NCI-H446 (cell line): ENCODE data around the gene RPL36A.
A peak's percentile ranks its signal among the peaks of the same experiment; 100 is the strongest.

Experiments
- DNase-seq, 2 experiments: peaks; one replicate each; lab custom pipeline; 2025; lab: John Stamatoyannopoulos, UW

Gene RPL36A

GRCh38 chrX:101393530-101394305 lies 2.9 kb downstream of the RPL36A start:
- DNase-seq = no peak

- DNase-seq = no peak
Measured at GRCh38 chrX:101394372-101394771, 3.6 kb downstream of the RPL36A start.

DNA sequence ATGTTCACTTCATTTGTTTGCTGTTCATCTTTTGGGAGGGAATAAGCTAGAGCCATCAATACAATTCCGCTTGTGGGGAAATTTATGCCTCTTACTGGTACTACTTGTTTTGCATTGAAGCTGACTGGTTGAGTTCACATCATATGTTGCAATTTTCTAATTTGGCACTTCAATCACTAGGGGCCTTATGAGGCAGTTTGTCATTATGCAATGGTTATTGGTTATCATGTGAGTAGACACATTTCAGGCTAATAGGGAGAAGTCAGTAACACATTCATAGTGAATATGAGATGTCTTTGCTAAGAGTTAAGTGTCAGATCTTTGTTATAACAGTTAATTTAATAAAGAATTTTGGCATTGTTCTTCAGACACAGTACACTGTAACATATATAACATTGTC lies 5.0 kb downstream of the RPL36A start:
- no peak for DNase-seq

DNA sequence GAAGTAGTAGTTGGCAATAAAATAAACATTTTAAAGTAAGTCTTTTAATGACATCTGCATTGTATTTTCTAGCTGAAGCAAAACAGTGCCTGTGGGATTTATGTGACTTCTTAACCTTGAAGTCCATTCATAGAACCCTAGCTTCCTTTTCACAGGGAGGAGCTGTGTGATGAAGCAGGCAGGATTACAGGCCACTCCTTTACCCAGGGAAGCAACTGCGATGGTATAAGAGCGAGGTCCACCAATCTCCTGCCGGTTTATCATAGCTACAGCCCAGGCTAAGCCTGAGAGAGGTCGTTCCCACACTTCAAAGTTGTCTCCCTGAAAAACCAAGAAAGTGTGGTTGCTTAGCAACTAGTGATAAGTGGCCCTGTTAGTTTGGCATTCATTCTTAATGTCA lies 7.0 kb downstream of the RPL36A start:
- no peak for DNase-seq

- no peak for DNase-seq
Measured at GRCh38 chrX:101398694-101399093, 7.9 kb downstream of the RPL36A start.

DNA sequence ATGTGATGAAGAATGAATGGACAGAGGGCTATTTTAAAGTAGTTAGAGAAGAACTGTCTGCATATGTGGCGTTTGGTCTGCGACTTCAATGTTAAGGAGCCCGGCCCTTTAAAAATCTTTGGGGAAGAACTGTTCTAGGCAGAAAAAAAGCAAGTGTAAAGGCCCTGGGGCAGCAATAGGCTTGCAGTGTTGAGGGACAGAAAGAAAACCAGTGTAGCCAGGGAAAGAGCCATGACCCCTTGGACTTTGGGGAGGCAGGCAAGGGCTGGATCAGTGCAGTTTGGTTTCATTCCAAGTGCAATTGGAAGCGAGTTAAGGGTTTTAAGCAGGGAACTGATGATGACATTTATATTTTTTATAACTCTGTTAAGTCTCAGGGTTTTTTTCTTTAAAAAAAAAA lies 9.0 kb downstream of the RPL36A start:
- no peak for DNase-seq

DNA sequence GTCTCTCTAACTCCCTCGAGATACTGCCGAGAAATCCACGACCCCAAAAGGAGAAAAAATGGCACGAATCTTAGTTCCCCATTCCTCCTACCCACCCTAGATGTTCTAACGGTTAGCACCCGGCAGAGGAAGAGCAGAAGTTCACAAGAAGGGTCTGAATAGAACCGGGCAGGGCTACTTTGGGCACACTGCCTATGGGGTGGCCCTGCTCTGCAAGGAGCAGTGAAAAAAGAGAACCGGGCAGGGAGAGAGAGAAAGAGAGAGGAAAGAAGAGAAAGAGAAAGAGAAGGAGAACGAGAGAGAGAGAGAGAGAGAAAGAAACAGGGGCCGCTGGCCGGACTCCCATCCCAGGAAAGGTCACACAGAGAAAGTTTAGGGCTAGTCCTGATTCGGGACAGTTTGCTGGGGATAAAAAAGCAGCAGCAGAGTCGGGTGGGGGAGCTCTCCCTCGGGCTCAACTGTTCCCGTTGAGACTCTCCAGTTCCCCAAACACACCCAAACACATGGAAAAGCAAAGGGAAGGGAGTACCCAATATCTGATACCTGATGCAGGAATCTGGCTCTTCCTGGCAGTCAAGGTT lies 16.4 kb downstream of the RPL36A start:
- DNase-seq = no peak

DNA sequence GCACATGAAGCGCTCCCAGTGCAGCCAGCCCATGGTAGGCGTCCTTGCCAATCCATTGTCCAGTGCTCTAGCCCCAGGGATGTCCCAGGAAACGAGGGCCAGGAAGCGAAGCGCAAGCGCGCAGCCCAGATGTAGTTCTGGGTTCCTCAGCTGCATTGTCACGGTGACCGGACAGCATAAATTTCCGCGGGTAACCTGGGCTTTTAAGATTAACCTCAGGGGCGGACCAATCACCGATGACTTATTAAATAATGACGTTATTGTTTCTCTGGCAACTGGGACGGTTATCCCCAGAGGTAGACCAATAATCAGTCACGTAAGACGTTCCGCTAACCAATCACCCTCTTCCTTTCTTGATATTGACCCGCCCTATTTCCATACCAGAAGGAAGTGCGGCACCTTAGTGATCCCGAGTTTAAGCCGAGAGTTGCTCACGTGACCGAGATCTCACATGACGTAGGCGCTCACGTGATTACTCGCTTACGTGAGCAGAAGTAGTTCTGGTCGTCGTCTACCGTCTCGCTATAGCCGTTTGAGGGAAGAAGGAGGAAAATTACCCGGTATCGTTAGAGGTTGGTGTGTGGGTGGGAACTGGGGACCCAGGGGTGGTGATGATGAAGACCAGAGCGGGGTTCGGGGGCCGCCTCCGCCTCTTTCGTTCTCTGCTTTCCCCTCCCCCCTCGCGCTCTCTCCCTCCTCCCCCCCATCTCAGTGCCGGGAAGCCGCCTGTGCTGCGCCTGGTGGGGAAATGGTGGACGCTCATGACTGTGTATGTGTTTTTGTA lies 17.1 kb downstream of the RPL36A start, which contains the start of the genes GLA and HNRNPH2:
Gene GLA (minus strand): TSS at position 178 of the 784 bp plus-strand sequence. CDS start 22 bp downstream, at position 156.
Gene HNRNPH2 (plus strand): TSS at position 475 of the 784 bp plus-strand sequence. CDS start 3,767 bp downstream, outside the sequence.
- peak; percentile 90 to 96 for DNase-seq

GRCh38 chrX:101408532-101408841 lies 17.7 kb downstream of the RPL36A start:
- no peak for DNase-seq

- DNase-seq = no peak
Measured at GRCh38 chrX:101409043-101409442, 18.2 kb downstream of the RPL36A start.

DNA sequence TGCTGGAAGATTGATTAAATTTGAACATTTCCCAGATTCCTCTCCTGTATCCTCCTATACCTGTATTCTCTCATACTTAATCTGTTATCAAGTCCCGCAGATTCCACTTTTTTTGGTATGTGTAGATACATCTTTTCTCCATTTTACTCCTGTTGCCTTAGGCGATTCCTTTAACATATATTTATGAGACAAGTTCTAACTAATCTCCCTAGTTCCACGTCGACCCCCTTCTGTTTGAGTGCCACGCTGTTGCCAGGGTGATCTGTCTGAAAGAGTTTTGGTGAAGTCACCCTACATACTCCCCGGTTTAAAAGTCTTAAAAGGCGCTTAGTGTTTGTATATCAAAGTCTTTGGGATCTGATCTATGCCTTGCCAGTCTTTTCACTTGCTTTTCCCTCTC lies 19.6 kb downstream of the RPL36A start:
- DNase-seq = no peak

DNA sequence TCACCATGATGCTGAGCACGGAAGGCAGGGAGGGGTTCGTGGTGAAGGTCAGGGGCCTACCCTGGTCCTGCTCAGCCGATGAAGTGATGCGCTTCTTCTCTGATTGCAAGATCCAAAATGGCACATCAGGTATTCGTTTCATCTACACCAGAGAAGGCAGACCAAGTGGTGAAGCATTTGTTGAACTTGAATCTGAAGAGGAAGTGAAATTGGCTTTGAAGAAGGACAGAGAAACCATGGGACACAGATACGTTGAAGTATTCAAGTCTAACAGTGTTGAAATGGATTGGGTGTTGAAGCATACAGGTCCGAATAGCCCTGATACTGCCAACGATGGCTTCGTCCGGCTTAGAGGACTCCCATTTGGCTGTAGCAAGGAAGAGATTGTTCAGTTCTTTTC lies 21.2 kb downstream of the RPL36A start:
- DNase-seq = no peak

- DNase-seq = peak; percentile 42 to 68
Measured at GRCh38 chrX:101415180-101416145, 24.7 kb downstream of the RPL36A start.

- no peak for DNase-seq
Measured at GRCh38 chrX:101416691-101417090, 25.9 kb downstream of the RPL36A start.

DNA sequence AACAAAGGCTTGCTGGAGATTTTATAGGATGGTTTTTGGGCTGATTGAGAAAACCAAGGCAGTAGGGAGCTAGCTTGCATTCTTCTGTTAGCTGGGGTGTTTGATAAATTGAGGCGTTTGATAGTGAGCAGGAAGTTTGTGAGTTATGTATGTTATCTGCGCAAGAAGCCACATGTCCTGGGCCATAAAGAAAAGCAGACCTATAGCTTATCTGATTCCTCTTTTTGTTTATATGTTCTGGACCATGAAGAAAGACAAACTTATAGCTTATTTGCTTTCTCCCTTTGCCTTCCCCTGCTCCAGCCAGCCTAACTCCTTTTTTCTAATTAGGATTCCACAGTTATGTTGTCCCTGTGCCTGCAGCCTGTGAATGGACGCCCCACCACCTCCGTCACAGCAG lies 26.4 kb downstream of the RPL36A start:
- no peak for DNase-seq

- DNase-seq = peak; percentile 2 to 16
Measured at GRCh38 chrX:101417981-101418841, 27.4 kb downstream of the RPL36A start.

DNA sequence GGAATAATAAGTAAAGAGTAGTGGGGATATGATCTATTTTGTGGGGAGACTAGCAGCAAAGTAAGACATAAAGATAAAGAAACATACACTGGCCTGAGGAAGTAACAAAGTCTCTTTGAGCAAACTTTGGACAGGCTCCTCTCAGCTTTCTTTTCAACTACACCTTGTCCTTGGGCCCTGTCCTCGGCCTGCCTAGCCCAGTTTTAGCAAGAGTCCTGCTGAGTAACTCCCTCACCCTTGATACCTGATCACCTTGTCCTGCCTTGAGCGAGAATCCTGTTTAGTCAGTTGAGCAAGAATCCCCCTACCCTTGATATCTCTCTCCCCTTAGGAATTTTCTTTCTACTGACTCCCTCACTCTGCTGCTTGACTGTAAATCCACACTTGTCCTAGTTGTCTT lies 28.7 kb downstream of the RPL36A start:
- DNase-seq = no peak

DNA sequence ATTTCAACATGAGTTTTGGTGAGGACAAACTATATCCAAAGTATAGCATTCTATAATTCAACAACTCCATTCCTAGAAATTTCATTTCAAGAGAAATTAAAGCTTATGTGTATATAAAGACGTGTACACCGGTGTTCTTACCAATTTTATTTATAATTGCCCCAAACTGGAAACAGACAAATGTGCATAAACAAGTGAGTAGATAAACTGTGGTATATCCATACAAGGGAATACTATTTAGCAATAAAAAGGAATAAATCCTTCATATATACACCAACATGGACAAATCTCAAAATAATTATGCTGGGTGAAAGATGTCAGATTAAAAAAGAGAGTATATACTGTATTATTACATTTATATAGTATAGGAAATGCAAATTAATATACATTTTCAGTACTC lies 37.1 kb downstream of the RPL36A start:
- no peak for DNase-seq

DNA sequence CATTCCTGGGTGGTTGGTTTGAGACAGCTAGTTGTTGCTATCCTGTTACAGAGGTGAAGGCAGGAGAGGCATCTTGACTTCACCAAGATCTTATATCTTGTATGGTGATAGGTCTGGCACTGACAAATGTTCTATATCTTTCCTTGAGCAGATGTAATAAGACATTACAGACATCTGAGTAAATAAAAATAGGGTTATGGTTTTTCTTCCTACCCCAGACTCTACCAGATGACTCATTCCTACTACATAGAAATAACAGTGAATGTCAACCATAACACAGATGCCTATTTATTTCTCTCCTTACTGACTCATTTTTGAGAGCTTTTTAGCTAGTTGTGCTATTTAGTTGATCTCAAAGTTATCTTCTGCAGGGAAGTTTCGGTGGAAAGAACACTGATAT lies 39.1 kb downstream of the RPL36A start:
- no peak for DNase-seq

GRCh38 chrX:101430457-101431078 lies 39.8 kb downstream of the RPL36A start:
- DNase-seq = no peak
